Fibroblast of villous mesenchyme (primary cell): ENCODE measurements around the gene MPI. TPM values are rescaled to one million over a fixed set of nuclear protein-coding genes. Genes with fewer than 3 reads are reported as not detected.
A peak's percentile ranks its signal among the peaks of the same experiment; 100 is the strongest.
"Not testable (repeated sequence)": the region's sequence is repeated elsewhere in the genome, so short reads cannot be mapped to it uniquely, and the experiment has no call there.

Experiments used
- DNase-seq: peaks from one replicate; pipeline ENCODE4 v3.0.0-alpha.2; 2010; ENCODE audit warnings: low read depth
- H3K4me3 ChIP-seq: 2 replicates; pipeline ENCODE4 v1.5.1; 2011; ENCODE audit warnings: low read depth, mild to moderate bottlenecking, low read length
- total RNA-seq: library from RNA; depleted of rRNA; stranded (reverse); fragments of >200 nt; gene quantifications from 2 replicates; pipeline ENCODE4 v1.2.3, GENCODE V29; 2012
- TF ChIP-seq, protein P1 (sequence below): IDR thresholded peaks from 2 replicates; pipeline ENCODE4 v1.5.1; 2012; ENCODE audit warnings: low read depth, mild to moderate bottlenecking, low read length; ENCODE audit not compliant: insufficient read depth

Gene MPI
- total RNA-seq, 1 donor, result 41.5 TPM

DNA sequence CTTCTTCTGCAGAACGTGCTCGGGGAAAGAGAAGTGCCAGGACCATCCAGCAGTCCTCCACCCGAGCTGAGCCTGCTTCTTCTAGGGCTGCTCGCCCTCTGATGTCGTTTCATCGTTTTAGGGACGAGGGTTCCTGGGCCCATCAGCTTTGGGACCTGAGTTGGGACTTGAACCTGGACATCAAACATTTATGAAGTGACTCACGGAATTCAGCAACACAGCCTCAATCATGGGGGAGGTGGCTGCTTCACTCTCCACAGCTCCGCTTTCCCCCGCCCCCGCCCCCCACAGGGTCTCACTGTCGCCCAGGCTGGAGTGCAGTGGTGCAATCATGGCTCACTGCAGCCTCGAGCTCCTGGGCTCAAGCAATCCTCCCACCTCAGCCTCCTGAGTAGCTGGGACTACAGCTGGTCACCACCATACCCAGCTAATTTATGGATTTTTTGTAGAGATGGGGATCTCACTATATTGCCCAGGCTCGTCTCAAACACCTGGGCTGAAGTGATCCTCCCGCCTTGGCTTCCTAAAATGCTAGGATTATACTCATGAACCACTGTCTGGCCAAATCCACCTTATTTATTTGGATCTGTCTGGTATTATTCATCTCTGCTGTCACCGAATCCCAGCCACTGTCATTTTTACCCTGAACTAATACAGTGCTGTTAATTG is 16.0 kb upstream of the MPI start:
- peak overlapping the region; percentile 79 for H3K4me3 ChIP-seq
- TF ChIP-seq, protein P1, sequence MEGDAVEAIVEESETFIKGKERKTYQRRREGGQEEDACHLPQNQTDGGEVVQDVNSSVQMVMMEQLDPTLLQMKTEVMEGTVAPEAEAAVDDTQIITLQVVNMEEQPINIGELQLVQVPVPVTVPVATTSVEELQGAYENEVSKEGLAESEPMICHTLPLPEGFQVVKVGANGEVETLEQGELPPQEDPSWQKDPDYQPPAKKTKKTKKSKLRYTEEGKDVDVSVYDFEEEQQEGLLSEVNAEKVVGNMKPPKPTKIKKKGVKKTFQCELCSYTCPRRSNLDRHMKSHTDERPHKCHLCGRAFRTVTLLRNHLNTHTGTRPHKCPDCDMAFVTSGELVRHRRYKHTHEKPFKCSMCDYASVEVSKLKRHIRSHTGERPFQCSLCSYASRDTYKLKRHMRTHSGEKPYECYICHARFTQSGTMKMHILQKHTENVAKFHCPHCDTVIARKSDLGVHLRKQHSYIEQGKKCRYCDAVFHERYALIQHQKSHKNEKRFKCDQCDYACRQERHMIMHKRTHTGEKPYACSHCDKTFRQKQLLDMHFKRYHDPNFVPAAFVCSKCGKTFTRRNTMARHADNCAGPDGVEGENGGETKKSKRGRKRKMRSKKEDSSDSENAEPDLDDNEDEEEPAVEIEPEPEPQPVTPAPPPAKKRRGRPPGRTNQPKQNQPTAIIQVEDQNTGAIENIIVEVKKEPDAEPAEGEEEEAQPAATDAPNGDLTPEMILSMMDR, result no peak
- no peak for DNase-seq

DNA sequence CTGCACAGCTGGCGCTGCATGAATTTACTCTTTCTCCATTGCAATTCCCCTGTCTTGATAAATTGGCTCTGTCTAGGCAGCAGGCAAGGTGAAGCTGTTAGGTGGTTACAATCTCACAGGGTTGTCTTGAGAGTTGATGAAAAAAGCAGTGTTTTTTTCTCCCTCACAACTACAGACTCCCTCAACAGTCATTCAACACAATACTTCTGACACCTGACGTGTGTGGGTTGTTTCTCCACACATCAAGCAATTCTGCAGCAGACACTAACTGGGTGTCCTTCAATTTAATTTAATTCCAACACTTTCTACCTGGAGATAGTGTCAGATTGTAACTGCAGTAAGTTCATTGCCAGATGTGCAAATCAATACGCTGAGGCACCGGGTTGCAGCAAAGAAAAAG is 11.6 kb upstream of the MPI start:
- DNase-seq, result no peak
- TF ChIP-seq, protein P1, result no peak
- H3K4me3 ChIP-seq, result no peak overlapping the region

DNA sequence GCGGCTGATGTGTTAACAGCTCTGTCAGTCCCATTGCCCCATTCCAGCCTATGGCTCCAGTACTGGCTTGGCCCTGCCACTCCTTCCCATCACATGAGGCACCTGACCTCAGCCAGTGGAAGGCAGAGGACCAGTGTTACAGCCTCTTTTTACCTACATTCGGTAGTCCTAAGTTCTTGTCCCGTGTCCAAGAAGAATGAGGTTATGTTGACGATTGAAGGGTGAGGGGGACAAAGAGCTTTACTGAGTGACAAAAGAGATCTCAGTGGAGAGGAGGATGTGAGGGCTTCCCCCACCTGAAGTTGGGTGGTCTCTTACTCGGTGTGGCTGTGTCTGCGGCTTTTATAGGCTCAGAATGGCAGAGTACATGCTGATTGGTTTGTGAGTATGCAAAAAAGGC is 7.3 kb upstream of the MPI start:
- no peak for DNase-seq
- no peak overlapping the region for H3K4me3 ChIP-seq
- TF ChIP-seq, protein P1, result no peak

DNA sequence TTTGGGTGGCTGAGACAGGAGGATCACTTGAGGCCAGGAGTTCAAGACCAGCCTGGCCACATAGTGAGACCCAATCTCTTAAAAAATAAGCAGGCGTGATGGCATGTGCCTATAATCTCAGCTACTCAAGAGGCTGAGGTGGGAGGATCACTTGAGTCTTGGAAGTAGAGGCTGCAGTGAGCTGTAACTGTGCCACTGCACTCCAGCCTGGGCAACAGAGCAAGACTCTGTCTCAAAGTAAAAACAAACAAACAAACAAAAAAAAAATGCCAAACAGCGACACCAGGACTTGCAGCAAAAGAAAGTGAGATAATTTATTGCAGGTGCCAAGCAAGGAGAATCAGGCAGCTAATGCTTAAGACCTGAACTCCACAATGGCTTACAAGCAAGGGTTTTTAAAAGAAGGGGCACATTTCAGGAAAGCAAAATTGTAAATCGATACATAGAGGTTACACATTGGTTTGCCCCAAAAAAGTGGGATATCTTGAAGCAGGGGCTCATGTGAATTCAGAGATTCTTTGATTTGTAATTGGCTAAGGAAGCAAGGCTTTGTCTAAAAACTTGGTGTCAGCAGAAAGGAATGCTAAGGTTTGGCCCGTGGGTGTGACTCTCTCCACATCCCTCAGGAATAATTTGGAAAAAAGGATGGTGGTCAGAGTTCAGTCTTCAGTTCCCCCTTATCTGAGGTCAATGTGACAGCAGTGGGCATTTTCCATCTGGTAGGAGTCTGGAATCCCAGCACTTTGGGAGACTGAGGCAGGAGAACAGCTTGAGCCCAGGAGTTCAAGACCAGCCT is 5.2 kb upstream of the MPI start:
- no peak overlapping the region for H3K4me3 ChIP-seq
- no peak for DNase-seq
- TF ChIP-seq, protein P1, result no peak

DNA sequence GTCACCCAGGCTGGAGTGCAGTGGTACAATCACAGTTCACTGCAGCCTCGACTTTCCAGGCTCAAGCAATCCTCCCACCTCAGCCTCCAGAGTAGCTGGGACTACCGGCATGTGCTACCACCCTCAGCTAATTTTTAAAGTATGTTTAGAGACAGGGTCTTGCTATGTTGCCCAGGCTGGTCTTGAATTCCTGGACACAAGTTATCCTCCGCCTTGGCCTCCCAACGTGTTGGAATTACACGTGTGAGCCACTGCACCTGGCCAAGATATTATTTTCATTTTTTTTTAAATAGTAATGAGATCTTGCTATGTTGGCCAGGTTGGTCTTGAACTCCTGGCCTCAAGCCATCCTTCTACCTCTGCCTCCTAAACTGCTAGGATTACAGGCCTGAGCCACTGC is 4.4 kb upstream of the MPI start:
- DNase-seq, result no peak
- TF ChIP-seq, protein P1, result no peak
- H3K4me3 ChIP-seq, result no peak overlapping the region

DNA sequence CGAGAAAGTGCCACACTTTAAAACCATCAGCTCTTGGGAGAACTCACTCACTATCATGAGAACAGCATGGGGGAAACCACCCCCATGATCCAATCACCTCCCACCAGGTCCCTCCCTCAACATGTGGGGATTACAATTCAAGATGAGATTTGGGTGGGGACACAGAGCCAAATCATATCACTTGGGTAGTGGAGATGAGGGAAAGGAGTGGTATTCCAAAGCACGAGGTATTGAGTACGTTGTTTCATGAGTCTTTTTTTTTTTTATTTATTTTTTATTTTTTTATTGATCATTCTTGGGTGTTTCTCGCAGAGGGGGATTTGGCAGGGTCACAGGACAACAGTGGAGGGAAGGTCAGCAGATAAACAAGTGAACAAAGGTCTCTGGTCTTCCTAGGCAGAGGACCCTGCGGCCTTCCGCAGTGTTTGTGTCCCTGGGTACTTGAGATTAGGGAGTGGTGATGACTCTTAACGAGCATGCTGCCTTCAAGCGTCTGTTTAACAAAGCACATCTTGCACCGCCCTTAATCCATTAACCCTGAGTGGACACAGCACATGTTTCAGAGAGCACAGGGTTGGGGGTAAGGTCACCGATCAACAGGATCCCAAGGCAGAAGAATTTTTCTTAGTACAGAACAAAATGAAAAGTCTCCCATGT is 2.2 kb upstream of the MPI start:
- DNase-seq, H3K4me3 ChIP-seq: not testable (repeated sequence)

DNA sequence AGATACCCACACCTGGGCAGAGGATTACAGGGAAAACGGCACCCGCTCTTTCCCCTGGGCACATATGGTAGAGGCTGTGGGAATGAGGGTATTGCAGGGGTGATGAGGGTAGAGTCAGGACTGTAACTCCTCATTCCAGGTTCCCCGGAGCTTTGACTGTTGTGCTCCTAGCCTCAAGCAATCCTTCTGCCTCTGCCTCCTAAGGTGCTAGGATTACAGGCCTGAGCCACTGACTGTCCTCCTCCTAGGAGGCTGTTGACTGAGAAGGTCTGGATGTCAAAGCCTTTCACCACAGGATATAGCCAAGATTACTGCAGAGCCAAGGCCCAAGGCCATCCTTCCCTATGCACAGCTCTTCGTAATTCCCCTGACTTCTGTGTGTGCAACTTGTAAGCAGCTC is 1.1 kb upstream of the MPI start:
- no peak for DNase-seq
- no peak overlapping the region for H3K4me3 ChIP-seq
- TF ChIP-seq, protein P1, result no peak
